Activated naive CD4-positive, alpha-beta T cell treated with anti-CD3 and anti-CD28 coated beads, Interleukin-2, amount 50 U/mL, for 72 hours (primary cell): ENCODE results near the gene CD44. TPM values are rescaled to one million over a fixed set of nuclear protein-coding genes. Genes with fewer than 3 reads are reported as not detected.
"Not testable (repeated sequence)": the region's sequence is repeated elsewhere in the genome, so short reads cannot be mapped to it uniquely, and the experiment has no call there.

Experiments
- ATAC-seq, 2 donors: fragments of 150-1000 bp; cut with Tn5 transposase; 2 replicates each; pipeline ENCODE4 v1.10.0; 2021; ENCODE audit warnings: mild to moderate bottlenecking in 2 of 2, moderate library complexity in 2 of 2
- DNase-seq, 2 donors: peaks; one replicate each; pipeline ENCODE4 v3.0.0; 2021 to 2022; ENCODE audit warnings: low spot score in 2 of 2
- H3K27ac Mint-ChIP-seq, 2 donors: one replicate each; pipeline ENCODE4 v1.8.0; 2022; ENCODE audit warnings: mild to moderate bottlenecking in 2 of 2, mixed read lengths in 2 of 2
- H3K36me3 Mint-ChIP-seq, 2 donors: one replicate each; pipeline ENCODE4 v1.8.0; 2022; ENCODE audit warnings: mixed read lengths in 2 of 2
- H3K9me3 Mint-ChIP-seq, 2 donors: one replicate each; pipeline ENCODE4 v1.8.0; 2022; ENCODE audit warnings: mixed read lengths in 2 of 2
- total RNA-seq, 2 donors: library from RNA; stranded (reverse); gene quantifications; one replicate each; pipeline ENCODE4 v1.2.3, GENCODE V29; 2022

The CD44 gene
- 100 to 1,000 TPM; 321 to 381 TPM for total RNA-seq

GRCh38 chr11:35138943-35139721, at the start of gene CD44:
CD44 (plus strand) TSS chr11:35139171; CDS start chr11:35139304, 133 bp downstream.
- ATAC-seq, result peak; percentile 69 to 75

DNA sequence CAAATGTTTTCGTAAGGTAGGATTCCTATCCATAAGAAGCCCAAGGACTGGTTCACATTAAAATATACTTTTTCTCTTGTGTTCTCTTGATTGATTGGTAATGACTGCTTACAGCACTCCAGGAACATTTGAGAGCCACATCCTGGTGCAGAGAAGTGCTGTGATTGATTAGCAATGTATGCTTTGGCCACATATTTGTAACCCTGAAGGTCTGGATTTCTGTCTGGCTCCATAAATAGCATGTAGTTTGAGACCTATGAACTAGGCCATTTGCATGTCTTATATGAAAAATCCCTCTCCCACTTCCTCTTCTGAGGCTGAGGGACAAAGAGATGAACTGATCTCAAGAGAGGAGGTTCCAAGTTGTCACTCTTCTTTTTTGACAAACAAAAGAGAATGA, 49.3 kb upstream of the CD44 start:
- DNase-seq (no peak), ATAC-seq (no peak)
- H3K9me3 Mint-ChIP-seq, result peaks cover 0 to 25% of the 10 kb centered on the region in 2 donors
- peaks cover 13 to 21% of the 10 kb centered on the region in 2 donors for H3K36me3 Mint-ChIP-seq
- no peak overlapping the region for H3K27ac Mint-ChIP-seq

More at GRCh38 chr11:35138943-35139721, at the start of gene CD44:
- peak; percentile 65 to 74 for DNase-seq
- peaks cover 27% of the 10 kb centered on the region in 2 donors for H3K36me3 Mint-ChIP-seq
- no peaks in the 10 kb centered on the region for H3K9me3 Mint-ChIP-seq
- peak within 1 kb of the TSS; percentile 91 to 95 for H3K27ac Mint-ChIP-seq

DNA sequence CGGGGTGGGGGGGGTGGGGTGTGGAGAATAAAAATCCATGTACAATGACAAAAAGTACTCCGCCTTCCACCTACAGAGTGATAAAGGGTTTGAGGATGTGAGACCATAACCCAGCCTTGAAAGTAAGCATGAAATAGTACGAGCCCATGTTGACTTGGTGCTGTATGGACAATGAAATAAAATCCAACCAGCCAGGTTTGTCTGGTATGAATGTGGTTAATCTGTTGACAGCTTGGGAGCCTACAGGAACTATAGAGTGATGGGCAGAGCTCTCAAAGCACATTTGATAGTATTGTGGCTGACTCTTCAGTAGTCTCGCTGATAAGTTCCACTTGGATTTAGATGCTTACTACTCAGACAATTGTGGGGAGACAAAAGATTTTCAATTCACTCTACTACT, 48.8 kb upstream of the CD44 start:
- DNase-seq (no peak), ATAC-seq (no peak)
- Mint-ChIP-seq H3K36me3 (peaks cover 13 to 21% of the 10 kb centered on the region in 2 donors), H3K9me3 (peaks cover 0 to 25% of the 10 kb centered on the region in 2 donors), H3K27ac (no peak overlapping the region)

DNA sequence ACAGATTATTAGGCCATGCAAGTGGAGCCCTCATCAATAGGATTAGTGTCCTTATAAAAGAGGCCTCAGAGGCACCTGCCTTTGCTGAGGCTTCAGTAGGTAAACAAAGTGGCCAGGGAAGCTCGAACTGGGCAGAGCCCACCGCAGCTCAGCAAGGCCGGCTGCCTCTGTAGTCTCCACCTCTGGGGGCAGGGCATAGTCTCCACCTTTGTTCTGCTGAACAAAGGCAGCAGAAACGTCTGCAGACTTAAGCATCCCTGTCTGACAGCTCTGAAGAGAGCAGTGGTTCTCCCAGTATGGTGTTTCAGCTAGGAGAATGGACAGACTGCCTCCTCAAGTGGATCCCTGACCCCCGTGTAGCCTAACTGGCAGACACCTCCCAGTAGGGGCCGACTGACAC, 48.0 kb upstream of the CD44 start:
- not testable (repeated sequence) for ATAC-seq, H3K27ac Mint-ChIP-seq, DNase-seq
- Mint-ChIP-seq H3K36me3 (peaks cover 13 to 28% of the 10 kb centered on the region in 2 donors), H3K9me3 (peaks cover 0 to 25% of the 10 kb centered on the region in 2 donors)

DNA sequence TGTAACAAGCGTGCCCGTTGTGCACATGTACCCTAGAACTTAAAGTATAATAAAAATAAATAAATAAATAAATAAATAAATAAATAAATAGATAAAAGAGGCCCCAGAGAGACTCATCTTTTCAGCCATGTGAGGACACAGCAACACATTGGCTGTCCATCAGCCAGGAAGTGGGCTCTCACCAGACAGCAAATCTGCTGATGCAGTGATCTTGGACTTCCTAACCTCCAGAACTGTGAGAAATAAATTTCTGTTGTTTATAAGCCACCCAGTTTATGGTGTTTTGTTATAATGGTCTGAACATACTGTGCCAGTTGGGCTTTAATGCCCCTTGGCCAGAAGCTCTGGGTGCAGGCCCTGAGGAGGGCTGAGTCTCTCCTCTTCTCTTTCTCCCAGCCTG, 42.2 kb upstream of the CD44 start:
- Mint-ChIP-seq H3K9me3 (peaks cover 0 to 22% of the 10 kb centered on the region in 2 donors), H3K36me3 (peaks cover 3 to 17% of the 10 kb centered on the region in 2 donors), H3K27ac (no peak overlapping the region)
- ATAC-seq (no peak), DNase-seq (no peak)

DNA sequence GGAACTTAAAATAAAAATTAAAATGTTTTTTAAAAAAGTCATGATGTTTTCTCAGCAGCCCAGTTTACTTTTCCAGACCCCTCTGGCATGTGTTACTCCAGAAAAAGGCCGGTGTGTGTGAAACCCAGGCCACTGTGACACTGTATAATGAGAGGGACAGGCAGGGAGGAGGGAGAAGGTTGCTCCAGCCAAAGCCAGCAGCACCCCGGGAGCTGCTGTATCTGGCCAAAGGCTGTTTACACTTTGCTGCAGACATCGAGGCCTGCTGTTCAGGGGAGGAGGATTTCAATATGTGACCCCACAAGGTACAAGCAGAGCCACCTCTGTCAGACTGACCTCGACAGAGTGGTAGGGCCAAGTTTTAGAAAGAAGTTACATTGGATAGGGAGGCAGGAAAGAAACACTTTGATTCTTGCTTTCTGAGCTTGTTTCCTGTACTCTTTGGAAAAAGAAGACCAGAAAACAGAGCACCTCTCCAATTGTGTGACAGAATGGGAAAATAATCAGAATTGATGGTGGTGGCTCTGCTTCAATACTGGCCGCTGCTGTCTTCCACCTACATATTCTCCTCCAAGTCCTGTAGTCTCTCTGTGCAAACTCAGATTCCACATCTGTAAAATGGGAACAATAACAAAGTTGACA, 41.0 kb upstream of the CD44 start:
- H3K27ac Mint-ChIP-seq, result no peak overlapping the region
- peaks cover 0 to 22% of the 10 kb centered on the region in 2 donors for H3K9me3 Mint-ChIP-seq
- no peak for DNase-seq
- ATAC-seq, result no peak
- peaks cover 0 to 12% of the 10 kb centered on the region in 2 donors for H3K36me3 Mint-ChIP-seq

DNA sequence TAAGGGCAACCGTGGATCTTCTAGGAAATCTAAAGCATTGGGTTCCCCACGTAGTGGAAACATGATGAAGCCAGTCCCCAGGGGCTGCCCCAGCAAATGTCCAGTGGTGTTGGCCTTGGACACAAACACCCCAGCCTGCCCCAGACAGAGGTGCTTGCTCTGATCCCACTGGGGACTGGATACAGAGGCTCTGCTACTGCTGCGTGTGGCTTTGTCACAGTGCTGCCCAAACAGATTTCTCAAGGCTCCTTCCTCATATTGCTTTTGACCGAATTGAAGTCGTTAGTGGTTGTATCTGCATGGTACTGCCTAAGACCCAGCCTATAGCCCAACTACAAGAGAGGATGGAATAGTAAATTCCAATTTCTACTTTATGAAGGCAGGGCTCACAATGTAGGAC, 40.1 kb upstream of the CD44 start:
- Mint-ChIP-seq H3K36me3 (peaks cover 0 to 12% of the 10 kb centered on the region in 2 donors), H3K27ac (no peak overlapping the region), H3K9me3 (peaks cover 0 to 21% of the 10 kb centered on the region in 2 donors)
- ATAC-seq (no peak), DNase-seq (no peak)

DNA sequence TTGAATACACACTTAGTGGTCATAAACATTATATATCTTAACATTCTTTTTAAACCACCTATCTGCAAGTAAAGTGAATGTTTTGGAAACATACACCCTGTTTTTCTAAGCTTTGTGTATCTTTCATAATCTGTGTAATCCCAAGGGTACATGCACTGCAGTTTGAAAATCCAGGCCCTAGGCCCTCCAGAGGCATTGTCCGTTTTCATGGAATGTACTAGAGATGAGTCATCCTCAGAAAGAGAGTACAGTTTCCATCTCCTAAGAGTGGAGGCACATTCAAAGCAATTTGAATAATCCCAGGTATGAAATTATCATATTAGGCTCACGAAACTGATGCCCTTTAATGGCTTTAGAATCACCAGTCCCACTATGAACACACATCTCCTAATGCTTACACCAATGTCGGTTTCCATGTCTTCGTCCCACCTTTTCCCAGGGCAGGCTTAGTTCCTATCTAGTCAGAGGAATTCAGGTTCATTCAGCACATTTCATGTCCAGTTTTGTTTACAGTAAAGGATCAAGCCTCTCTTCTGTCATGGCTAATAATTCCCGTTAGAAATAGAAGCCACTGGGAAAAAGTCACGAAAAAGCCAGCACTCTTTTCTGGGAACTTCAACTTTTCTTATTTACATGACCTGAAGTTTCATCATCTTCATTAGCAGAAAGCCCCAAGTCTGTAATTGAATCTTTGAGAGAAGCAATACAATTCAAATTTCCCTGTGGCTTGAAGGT, 39.5 kb upstream of the CD44 start:
- Mint-ChIP-seq H3K27ac (no peak overlapping the region), H3K36me3 (peaks cover 0 to 12% of the 10 kb centered on the region in 2 donors), H3K9me3 (peaks cover 0 to 15% of the 10 kb centered on the region in 2 donors)
- ATAC-seq (no peak), DNase-seq (no peak)

- peaks cover 0 to 12% of the 10 kb centered on the region in 2 donors for H3K36me3 Mint-ChIP-seq
- no peak overlapping the region for H3K27ac Mint-ChIP-seq
- DNase-seq, result no peak
- ATAC-seq, result no peak
- peaks cover 0 to 14% of the 10 kb centered on the region in 2 donors for H3K9me3 Mint-ChIP-seq
These were observed 39.0 kb upstream of the CD44 start for GRCh38 chr11:35100013-35100383.

- Mint-ChIP-seq H3K27ac (no peak overlapping the region), H3K9me3 (peaks cover 0 to 14% of the 10 kb centered on the region in 2 donors), H3K36me3 (peaks cover 0 to 4% of the 10 kb centered on the region in 2 donors)
- ATAC-seq, result no peak
- no peak for DNase-seq
These were observed 37.7 kb upstream of the CD44 start for GRCh38 chr11:35101223-35101622.

GRCh38 chr11:35102267-35102666, 36.7 kb upstream of the CD44 start:
- Mint-ChIP-seq H3K27ac (no peak overlapping the region), H3K36me3 (no peaks in the 10 kb centered on the region), H3K9me3 (peaks cover 0 to 10% of the 10 kb centered on the region in 2 donors)
- ATAC-seq (no peak), DNase-seq (no peak)

GRCh38 chr11:35103366-35104208, 35.4 kb upstream of the CD44 start:
- no peak for DNase-seq
- peaks cover 0 to 3% of the 10 kb centered on the region in 2 donors for H3K36me3 Mint-ChIP-seq
- H3K9me3 Mint-ChIP-seq, result peaks cover 2 to 10% of the 10 kb centered on the region in 2 donors
- H3K27ac Mint-ChIP-seq, result no peak overlapping the region
- ATAC-seq, result no peak

GRCh38 chr11:35104655-35105054, 34.3 kb upstream of the CD44 start:
- Mint-ChIP-seq H3K27ac (no peak overlapping the region), H3K9me3 (peaks cover 6 to 15% of the 10 kb centered on the region in 2 donors), H3K36me3 (peaks cover 0 to 9% of the 10 kb centered on the region in 2 donors)
- ATAC-seq (no peak), DNase-seq (no peak)

DNA sequence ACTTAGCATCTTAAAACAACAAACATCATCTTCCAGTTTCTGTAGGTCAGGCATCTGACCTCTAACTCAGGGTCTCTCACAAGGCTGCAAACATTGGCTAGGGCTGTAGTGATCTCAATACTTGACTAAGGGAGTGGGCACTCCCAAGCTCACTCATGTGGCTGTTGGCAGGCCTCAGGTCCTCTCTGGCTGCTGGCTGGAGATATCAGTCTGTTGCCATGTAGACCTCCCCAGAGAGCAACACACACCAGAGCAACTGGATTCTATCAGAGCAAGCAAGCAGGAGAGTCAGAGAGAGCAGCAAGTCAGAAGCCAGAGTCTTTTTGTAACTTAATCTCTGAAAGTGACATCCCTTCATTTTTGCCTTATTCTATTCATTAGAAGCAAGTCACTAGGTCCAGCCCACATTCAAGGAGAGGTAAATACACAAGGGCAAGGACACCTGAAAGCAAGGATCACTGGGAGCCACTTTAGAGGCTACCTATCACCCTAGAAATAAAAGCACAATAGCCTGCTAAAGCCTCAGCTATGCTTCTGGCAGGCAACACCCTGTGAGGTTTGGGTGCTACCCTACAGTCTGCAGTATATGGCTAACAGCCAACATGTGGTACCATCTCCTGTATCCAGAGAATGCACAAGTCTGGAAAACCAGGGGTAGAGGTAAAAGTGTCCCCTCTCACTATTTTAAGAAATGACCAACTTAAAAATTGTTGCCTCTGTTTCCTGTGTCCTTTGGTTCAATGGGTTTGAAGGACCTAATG, 33.5 kb upstream of the CD44 start:
- no peak for ATAC-seq
- DNase-seq, result no peak
- H3K36me3 Mint-ChIP-seq, result peaks cover 0 to 9% of the 10 kb centered on the region in 2 donors
- peaks cover 6 to 15% of the 10 kb centered on the region in 2 donors for H3K9me3 Mint-ChIP-seq
- H3K27ac Mint-ChIP-seq, result no peak overlapping the region

- H3K36me3 Mint-ChIP-seq, result peaks cover 0 to 9% of the 10 kb centered on the region in 2 donors
- peak in 1 of 2 donors; percentile 34 for ATAC-seq
- no peak overlapping the region for H3K27ac Mint-ChIP-seq
These were observed 32.4 kb upstream of the CD44 start for GRCh38 chr11:35106595-35106994.

More at GRCh38 chr11:35106595-35106994, 32.4 kb upstream of the CD44 start:
- peaks cover 6 to 19% of the 10 kb centered on the region in 2 donors for H3K9me3 Mint-ChIP-seq
- no peak for DNase-seq
